Stimulated activated CD4-positive, alpha-beta T cell treated with anti-CD3 and anti-CD28 coated beads, Interleukin-4, amount 100 ng/mL, for 1 hour (primary cell): ENCODE measurements around the gene CGB2.
A peak's percentile ranks its signal among the peaks of the same experiment; 100 is the strongest.
"Not testable (repeated sequence)": the region's sequence is repeated elsewhere in the genome, so short reads cannot be mapped to it uniquely, and the experiment has no call there.

ENCODE experiments used
- DNase-seq: peaks from one replicate; pipeline ENCODE4 v3.0.0-alpha.2; 2020

Gene CGB2

GRCh38 chr19:49038557-49039276 is 7.0 kb downstream of the CGB2 start:
- not testable (repeated sequence) for DNase-seq

GRCh38 chr19:49039736-49040135 is 8.0 kb downstream of the CGB2 start:
- not testable (repeated sequence) for DNase-seq

GRCh38 chr19:49042177-49042576 is 10.5 kb downstream of the CGB2 start:
- no peak for DNase-seq

GRCh38 chr19:49042666-49043065 is 11.0 kb downstream of the CGB2 start:
- DNase-seq = not testable (repeated sequence)

- not testable (repeated sequence) for DNase-seq
Observed at GRCh38 chr19:49043548-49043947, 11.9 kb downstream of the CGB2 start, which contains the start of gene CGB5. TSS of gene CGB5 (plus strand) at chr19:49043848. CDS start at chr19:49044210, 362 bp downstream.

GRCh38 chr19:49049011-49049410 is 17.3 kb downstream of the CGB2 start, which contains the start of gene CGB8:
TSS of gene CGB8 (minus strand) at chr19:49049111. CDS start at chr19:49048739, 372 bp downstream.
- not testable (repeated sequence) for DNase-seq

- not testable (repeated sequence) for DNase-seq
Observed at GRCh38 chr19:49049834-49050233, 18.1 kb downstream of the CGB2 start.

GRCh38 chr19:49050376-49051033 is 18.8 kb downstream of the CGB2 start:
- not testable (repeated sequence) for DNase-seq

GRCh38 chr19:49056101-49056901 is 24.6 kb downstream of the CGB2 start:
- DNase-seq = peak; percentile 63

- not testable (repeated sequence) for DNase-seq
Observed at GRCh38 chr19:49056902-49057596, 25.4 kb downstream of the CGB2 start.

- no peak for DNase-seq
Observed at GRCh38 chr19:49057636-49058234, 26.0 kb downstream of the CGB2 start, which contains the start of gene CGB7. TSS of gene CGB7 (minus strand) at chr19:49057749. CDS start at chr19:49055375, 2,374 bp downstream.

GRCh38 chr19:49058562-49058961 is 26.9 kb downstream of the CGB2 start:
- peak; percentile 39 for DNase-seq

- no peak for DNase-seq
Observed at GRCh38 chr19:49059053-49059452, 27.4 kb downstream of the CGB2 start.

GRCh38 chr19:49061000-49061399 is 29.3 kb downstream of the CGB2 start:
- DNase-seq = no peak

GRCh38 chr19:49061445-49061844 is 29.8 kb downstream of the CGB2 start:
- DNase-seq = no peak

- DNase-seq = no peak
Observed at GRCh38 chr19:49064029-49064629, 32.4 kb downstream of the CGB2 start.

- DNase-seq = no peak
Observed at GRCh38 chr19:49064768-49065611, 33.3 kb downstream of the CGB2 start, which contains the start of gene NTF4. TSS of gene NTF4 (minus strand) at chr19:49064818. CDS start at chr19:49061997, 2,821 bp downstream.

GRCh38 chr19:49065905-49066512 is 34.3 kb downstream of the CGB2 start:
- DNase-seq = no peak

- DNase-seq = no peak
Observed at GRCh38 chr19:49067554-49067953, 35.9 kb downstream of the CGB2 start.

GRCh38 chr19:49069026-49069425 is 37.3 kb downstream of the CGB2 start:
- DNase-seq = no peak
